ENCODE results near the gene TMEM91. TPM values are rescaled to one million over a fixed set of nuclear protein-coding genes. Genes with fewer than 3 reads are reported as not detected.

TMEM91 gene
- total and polyA plus RNA-seq, 9 of the 15 experiments (the other 6 are each of a cell fraction or from before 2014, with no cell fraction given) = 1.2 to 5.2 (median 2.7) TPM

GRCh38 chr19:41364524-41365391 lies 11.6 kb upstream of the TMEM91 start (continued):
- TF ChIP-seq ZC3H11A (IDR thresholded peaks at IDR 0.05; ENCODE audit: low read depth, low read length) (no peak), E2F4 (CRISPR knock-in tag; IDR thresholded peaks at IDR 0.05; ENCODE audit: low read depth) (no peak), DPF2 (IDR thresholded peaks at IDR 0.05) (no peak), FOXP1 (CRISPR knock-in tag; IDR thresholded peaks at IDR 0.05) (no peak), ID3 (CRISPR knock-in tag; IDR thresholded peaks at IDR 0.05) (no peak), ID3 (tag; IDR thresholded peaks at IDR 0.05) (no peak), CHD4 (IDR thresholded peaks at IDR 0.05; ENCODE audit: insufficient read depth, insufficient replicate concordance, low read depth, low read length, poor library complexity, severe bottlenecking) (peak; percentile 77), YY1 (IDR thresholded peaks at IDR 0.05; ENCODE audit: borderline replicate concordance in 1 of 3, control insufficient read depth in 1 of 3, extremely low read depth in 1 of 3, insufficient read depth in 3 of 3, insufficient read length in 1 of 3, insufficient replicate concordance in 2 of 3, low read depth in 1 of 3, low read length in 2 of 3) (no peak), SMARCA5 (IDR thresholded peaks at IDR 0.05) (peak; percentile 50; the same call in 1 of the 2 replicates), KDM4B (IDR thresholded peaks at IDR 0.05; ENCODE audit: borderline replicate concordance in 2 of 2, low read depth in 1 of 2) (no peak), NCOA6 (IDR thresholded peaks at IDR 0.05) (no peak), ARNT (IDR thresholded peaks at IDR 0.05) (no peak; a peak in 1 of 4 replicates), NR2C1 (IDR thresholded peaks at IDR 0.05) (no peak), NR2C1 (tag; IDR thresholded peaks at IDR 0.05) (no peak), CLOCK (CRISPR knock-in tag; IDR thresholded peaks at IDR 0.05; ENCODE audit: borderline replicate concordance) (no peak)
- TF ChIP-seq, protein P1, sequence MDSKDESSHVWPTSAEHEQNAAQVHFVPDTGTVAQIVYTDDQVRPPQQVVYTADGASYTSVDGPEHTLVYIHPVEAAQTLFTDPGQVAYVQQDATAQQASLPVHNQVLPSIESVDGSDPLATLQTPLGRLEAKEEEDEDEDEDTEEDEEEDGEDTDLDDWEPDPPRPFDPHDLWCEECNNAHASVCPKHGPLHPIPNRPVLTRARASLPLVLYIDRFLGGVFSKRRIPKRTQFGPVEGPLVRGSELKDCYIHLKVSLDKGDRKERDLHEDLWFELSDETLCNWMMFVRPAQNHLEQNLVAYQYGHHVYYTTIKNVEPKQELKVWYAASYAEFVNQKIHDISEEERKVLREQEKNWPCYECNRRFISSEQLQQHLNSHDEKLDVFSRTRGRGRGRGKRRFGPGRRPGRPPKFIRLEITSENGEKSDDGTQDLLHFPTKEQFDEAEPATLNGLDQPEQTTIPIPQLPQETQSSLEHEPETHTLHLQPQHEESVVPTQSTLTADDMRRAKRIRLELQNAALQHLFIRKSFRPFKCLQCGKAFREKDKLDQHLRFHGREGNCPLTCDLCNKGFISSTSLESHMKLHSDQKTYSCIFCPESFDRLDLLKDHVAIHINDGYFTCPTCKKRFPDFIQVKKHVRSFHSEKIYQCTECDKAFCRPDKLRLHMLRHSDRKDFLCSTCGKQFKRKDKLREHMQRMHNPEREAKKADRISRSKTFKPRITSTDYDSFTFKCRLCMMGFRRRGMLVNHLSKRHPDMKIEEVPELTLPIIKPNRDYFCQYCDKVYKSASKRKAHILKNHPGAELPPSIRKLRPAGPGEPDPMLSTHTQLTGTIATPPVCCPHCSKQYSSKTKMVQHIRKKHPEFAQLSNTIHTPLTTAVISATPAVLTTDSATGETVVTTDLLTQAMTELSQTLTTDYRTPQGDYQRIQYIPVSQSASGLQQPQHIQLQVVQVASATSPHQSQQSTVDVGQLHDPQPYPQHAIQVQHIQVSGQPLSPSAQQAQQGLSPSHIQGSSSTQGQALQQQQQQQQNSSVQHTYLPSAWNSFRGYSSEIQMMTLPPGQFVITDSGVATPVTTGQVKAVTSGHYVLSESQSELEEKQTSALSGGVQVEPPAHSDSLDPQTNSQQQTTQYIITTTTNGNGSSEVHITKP (IDR thresholded peaks at IDR 0.05; ENCODE audit: partially characterized antibody) = peak; percentile 83

Data from K562 (cell line).